Measurements from ENCODE around the gene API5.
"Not testable (repeated sequence)": the region's sequence is repeated elsewhere in the genome, so short reads cannot be mapped to it uniquely, and the experiment has no call there.

API5 gene

DNA sequence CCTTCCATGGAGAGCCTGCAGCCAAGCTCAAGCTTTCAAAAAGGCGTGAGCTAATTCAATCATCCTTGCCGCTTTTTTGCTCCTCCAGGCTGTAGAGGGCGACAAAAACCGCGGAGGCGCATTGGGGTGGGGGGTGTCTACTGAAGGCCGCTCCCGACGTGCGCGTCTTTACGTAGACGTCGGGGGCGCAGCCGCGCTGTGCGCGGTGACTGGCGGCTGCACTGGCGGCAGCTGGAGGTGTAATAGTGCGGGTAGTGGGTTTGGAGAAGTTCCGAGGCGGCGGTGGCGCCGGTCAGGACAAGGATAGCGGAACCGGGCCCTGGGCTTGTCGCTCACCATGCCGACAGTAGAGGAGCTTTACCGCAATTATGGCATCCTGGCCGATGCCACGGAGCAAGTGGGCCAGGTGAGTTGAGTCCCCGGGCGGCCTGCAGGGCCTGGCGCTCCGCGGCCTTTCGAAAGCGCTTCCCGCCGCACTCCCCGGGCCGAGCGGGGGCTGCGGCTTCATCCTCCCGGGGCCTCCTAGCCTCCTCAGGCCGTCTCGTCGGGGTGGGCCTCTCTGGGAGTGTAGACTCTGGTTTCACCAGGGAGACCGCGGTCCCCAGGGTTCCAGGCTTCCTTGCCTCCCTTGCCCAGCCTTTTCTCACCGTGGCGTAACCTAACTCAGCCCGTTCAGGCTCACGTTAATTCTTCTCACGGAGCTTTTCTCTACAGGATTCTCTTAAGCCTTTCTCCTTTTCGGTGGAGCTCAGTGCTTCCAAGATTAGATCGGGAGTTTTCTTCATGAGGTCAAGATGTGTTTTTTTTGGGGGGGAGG, at the start of gene API5:
Gene API5, plus strand, starts transcription at position 206 of the 817 bp plus-strand sequence. Its CDS starts 132 bp downstream, at position 338.
- FAIRE-seq (peak; percentile 48), DNase-seq (ENCODE audit: low spot score) (peak; percentile 87)

DNA sequence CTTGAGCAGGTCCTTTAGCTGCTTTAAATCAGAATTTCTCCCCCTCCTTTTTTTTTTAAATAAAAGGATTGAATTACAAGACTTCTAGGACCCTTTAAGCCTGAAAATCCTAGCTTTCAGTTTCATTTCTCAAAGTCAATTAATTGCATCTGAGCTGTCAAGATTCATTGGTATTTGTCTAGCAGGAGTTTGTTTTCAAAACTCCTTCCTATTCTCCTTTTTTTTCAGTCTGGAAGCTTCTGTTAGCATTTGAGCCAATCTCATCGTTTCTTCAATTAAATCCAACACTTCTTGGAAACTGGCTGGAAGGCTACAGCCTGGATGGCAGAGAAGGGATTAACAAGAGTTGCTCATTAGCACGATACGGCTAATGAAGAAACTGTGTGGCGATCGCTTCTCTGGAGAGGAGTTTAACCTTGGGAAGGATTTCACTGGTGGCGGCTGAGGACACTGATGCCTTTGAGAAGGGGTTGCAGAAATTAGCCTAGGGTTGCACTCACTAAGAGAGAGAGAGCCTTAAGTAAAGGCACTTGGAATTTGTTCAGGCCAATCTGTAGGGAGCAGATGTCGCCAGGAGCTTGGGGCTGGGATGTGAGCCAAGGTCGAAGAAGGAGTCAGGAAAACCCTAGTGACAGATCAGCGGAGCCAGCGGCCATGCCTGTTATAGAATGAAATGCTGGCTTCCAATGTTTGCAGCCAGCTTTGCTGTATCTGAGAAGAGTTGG, 43.8 kb upstream of the API5 start:
- FAIRE-seq = no peak

DNA sequence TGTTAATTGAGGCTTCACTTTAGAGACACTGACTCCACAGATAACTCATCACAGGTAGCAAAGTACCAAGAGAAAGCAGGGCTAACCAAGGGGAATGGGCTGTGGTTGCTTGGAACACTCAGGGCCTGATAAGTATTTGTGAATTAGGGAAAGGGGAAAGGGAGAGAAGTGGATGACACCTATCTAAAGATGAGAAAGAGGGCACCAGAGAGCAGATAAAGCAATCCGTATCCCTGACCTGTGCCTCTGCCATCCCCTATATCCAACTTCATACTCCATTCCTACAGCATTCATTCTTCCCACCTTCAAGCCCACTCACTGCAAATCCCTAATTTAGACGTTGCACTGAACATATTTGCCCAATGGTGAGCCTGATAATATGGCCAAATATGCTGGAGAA, 43.0 kb upstream of the API5 start:
- no peak for FAIRE-seq
- DNase-seq (ENCODE audit: low spot score) = no peak

More for the DNA sequence above, 43.8 kb upstream of the API5 start:
- no peak for DNase-seq (ENCODE audit: low spot score)

DNA sequence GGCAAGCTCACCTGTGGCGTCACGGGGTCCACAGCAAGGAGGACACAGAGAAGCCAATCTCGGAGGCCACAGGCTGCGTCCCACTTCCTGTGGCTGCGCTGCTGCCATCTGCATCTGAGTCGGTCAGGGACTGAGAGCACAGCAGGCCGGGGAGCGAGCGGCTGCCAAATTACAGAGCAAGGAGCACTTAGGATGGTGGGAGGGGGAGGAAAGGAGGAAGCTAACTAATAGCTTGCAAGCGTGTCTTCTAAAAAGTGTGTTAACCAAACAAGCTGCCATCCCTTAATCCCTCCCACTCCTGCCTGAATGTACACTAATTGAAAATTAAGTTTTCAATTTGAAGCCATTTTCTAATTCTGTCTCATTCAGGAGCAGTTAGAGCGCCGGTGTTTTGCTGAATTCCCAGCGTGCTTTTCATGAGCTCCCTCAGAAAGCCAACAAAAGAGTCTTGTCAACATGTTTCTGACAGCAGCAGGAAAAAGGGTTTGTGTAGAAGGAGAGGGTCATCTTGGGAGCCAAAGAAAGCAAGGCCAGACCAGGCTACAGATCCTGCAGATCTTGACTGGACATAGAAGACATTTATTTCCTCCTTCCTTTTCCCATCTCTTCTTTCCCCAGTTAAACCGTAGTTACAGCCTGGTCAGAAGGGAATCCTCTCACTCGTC, 42.4 kb upstream of the API5 start:
- no peak for DNase-seq (ENCODE audit: low spot score)
- FAIRE-seq = no peak

DNA sequence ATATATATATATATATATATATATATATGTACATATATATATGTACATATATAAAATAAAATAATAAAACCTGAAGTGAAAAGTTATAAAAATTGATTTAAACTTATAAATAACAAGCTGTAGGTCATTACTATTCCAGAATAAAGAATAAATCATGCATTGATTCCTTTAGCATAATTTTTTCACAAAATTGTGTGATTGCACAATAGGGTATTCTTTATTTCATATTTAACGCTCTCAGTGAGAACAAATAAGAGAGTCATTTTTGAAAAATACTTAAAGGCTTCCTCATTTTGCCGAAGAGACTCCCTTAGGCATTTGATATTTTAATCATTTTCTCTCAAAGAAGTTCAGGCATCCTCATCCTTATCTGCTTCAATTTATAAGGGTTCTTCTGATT, 41.3 kb upstream of the API5 start:
- DNase-seq (ENCODE audit: low spot score) = no peak
- no peak for FAIRE-seq

DNA sequence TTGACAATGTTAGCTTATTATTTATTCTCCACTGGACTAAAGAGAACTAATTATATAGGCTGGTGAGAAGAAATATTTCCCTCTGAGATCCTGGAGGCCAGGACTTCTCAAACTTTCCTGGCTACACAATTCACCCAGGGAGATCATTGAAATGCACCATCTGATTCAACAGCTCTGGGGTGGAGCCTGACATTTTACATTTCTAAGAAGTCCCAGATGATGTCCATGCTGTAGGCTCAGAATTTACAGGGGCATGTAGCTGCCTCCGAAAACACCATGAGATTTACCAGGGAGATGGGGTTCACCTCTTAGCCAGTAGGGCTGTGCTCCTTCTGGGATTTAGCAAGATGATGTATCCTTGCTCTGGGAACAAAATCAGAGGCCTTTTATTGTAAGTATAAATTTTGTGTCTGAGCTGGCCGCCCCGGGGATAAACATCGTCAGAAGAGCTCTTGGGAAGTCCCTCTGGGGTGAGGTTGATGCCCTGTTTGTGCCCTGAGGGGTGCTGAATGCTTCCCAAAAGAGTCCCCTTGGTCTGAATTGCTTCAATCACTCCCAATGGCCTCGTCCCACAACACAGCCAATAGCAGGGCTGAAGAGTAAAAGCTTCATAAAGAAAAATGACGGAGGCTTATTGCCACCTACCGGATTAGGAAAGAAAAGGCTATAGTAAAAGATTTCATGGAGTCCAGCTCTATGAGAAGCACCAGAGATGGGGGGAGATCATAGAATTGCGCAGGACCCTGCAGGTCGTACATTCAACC, 33.4 kb upstream of the API5 start:
- DNase-seq (ENCODE audit: low spot score) (peak; percentile 45), FAIRE-seq (no peak)

DNA sequence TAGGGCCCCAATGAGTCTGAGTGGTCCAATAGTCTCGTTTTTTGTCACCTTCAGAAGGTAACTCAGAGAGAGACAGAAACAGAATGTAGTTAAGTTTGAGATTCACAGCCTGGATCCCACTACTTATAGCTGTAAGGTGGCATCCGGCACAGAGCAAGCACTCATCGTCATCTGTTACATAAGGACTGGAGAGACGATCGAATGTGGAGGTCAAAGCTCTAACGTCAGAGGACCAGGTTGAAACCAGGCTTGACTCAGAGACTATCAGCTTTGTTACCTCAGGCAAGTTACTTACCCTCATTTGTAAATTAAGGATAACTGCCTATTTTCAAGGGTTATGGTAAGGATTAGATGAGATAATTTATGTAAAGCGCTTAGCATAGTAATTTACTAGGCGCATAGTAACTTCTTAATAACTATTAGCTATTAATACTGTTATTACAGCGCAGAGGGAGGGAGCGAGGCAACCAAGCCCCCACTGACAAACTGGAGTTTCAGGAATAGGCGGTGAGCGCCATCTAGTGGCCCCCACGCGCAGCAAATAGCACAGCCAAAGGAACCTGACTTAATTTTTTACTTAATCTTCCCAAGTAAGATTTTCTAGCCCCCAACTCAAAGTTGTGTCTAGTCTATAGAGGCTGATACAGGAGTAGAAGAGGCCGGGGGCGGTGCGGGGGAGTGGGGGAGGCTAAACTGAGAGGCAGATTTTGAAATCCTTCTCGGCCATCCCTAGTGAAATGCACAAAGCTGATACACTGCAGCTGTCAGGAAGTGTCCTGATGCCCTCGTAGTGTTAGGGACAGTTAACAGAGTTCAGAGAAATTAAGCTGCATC, 29.0 kb upstream of the API5 start:
- DNase-seq (ENCODE audit: low spot score) = peak; percentile 48
- FAIRE-seq = no peak

DNA sequence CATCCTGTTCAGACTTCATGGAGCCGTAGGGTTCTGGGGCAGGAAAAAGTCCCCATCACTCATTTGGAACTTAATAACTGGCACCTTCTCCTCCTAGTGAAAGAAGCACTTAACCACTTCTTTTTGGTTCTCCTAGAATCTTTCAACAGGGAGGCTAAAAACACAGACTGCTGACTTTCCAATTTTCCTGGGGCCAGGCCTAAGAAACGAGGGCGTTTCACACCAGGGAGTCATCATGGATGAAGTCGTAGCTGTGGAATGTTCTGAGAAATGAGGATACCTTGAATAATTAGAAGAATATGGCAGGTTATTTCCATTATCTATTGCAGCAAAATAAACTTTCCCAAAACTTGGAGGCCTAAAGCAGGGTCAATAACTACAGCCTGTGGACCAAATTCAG, 26.0 kb upstream of the API5 start:
- FAIRE-seq = no peak
- no peak for DNase-seq (ENCODE audit: low spot score)

DNA sequence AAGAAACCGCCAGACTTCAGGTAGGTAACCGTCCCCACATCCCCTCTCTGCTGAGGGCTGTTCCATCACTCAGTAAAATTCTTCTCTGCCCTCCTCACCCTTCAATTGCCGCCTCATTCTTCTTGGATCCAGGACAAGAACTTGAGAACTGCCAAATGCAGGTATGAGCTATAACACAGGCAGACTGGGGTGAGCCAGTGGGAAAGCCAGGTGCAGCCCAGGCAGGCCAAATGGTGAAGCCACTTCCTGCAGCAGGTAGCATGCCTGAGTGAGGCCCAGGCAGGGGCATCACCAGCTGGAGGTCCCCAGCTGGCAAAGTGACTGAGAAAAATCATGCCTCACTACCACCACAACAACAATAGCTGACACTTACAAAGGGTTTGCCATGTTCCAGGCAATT, 22.4 kb upstream of the API5 start:
- FAIRE-seq (no peak), DNase-seq (ENCODE audit: low spot score) (no peak)

DNA sequence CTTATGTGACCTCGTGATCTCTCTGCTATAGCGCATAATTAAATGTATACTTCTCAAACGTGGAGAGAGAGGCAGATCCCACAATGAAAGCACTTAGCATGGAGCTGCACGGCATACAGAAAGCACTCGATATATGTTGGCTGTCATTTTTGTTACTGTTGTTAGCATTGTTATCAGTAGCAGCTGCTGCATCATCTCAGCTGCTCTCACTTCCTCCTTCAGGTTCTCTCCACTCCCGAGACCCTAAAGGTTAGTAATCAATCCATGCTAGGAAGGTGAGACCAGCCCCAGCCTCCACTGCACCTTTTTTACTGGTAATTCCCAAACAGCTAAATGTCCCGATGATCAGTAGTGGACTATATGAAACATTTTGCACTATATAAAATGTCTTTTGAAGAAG, 13.4 kb upstream of the API5 start:
- FAIRE-seq = no peak

DNA sequence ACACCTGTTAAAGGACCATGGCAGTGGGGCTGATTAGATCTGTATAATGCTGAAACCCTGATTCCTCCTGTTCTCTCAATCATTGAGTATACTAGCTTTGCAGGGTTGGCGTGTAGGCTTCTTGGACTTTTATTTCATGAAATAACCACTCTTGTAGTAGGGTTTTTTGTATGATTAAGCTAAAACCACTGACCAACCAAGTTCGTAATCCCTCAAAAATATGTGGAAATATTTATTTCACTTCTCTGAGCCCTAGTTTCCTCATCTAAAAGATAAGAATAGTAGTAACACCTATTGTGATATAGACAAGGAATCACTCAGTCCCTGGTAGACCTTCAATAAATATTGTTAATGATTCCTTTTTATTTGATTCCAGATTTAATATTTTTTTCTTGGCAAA, 4.2 kb downstream of the API5 start:
- DNase-seq (ENCODE audit: low spot score) (no peak), FAIRE-seq (no peak)

More for the DNA sequence above, 13.4 kb upstream of the API5 start:
- DNase-seq (ENCODE audit: low spot score) = no peak

DNA sequence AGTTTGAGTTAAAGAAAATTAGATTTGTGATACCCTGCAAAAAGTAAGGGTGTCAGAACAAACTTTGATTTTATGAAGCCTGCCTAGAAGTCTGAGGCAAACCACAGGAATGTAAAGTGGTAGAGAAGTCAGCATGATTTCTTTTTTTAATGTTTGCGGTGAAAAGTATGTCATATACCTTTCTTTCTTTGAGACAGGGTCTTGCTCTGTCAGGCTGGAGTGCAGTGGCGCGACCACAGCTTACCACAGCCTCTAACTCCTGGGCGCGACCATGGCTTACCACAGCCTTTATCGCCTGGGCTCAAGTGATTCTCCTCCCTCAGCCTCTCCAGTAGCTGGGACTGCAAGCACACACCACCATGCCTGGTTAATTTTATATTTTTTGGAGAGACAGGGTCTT, 4.7 kb downstream of the API5 start:
- no peak for DNase-seq (ENCODE audit: low spot score)

DNA sequence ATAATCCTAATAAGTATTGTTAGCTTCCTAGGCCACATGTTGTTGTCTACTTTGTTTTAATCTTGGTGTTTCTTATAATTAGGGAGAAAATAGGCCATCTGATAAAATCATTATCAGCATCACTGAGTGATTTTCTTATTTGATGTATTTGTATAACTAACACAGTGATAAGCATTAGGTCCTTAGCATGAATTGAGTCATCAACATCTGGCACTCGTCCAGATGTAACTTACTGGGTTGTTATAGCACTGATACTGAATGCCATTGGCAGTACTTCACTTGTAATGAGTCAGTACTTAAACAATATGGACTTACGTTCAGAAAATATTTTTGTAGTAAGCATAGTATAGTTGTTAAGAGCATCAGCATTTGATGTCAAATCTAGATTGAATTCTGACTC, 16.2 kb downstream of the API5 start:
- FAIRE-seq (peak; percentile 48), DNase-seq (ENCODE audit: low spot score) (peak; percentile 18)

More for the DNA sequence above, 4.7 kb downstream of the API5 start:
- no peak for FAIRE-seq

DNA sequence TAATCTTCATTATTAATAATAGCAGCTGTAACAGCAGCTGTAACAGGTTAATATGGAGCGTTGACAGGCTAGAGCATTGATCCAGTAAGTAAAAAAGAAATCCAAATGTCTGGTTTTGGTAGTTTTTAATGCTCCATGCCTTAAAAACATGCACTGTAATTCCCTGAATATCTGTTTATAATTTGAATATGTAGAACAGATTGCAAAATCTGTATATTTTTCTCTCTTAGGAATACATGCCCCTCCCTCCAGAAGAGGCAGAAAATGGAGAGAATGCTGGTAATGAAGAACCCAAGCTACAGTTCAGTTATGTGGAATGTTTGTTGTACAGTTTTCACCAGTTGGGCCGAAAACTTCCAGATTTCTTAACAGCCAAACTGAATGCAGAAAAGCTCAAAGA, 16.7 kb downstream of the API5 start:
- DNase-seq (ENCODE audit: low spot score) (no peak), FAIRE-seq (no peak)

DNA sequence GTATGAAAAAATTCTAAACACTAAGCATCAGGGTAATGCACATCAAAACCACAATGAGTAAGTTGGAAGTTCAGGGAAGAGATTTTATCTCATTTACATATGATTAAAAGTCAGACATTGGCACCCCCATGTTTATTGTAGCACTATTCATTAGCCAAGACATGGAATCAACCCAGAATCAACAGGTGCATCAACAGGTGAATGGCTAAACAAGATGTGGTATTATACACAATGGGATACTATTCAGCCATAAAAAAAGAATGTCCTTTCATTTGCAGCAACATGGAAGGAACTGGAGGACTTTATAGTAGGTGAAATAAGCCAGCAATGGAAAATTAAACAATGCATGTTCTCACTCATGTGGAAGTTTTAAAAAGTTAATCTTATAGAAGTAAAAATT, 29.4 kb downstream of the API5 start:
- FAIRE-seq = no peak
- DNase-seq (ENCODE audit: low spot score) = no peak

DNA sequence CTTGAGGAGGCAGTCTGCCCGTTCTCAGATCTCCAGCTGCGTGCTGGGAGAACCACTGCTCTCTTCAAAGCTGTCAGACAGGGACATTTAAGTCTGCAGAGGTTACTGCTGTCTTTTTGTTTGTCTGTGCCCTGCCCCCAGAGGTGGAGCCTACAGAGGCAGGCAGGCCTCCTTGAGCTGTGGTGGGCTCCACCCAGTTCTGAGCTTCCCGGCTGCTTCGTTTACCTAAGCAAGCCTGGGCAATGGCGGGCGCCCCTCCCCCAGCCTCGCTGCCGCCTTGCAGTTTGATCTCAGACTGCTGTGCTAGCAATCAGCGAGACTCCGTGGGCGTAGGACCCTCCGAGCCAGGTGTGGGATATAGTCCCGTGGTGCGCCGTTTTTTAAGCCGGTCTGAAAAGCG, 39.6 kb downstream of the API5 start:
- DNase-seq (ENCODE audit: low spot score); FAIRE-seq: not testable (repeated sequence)

DNA sequence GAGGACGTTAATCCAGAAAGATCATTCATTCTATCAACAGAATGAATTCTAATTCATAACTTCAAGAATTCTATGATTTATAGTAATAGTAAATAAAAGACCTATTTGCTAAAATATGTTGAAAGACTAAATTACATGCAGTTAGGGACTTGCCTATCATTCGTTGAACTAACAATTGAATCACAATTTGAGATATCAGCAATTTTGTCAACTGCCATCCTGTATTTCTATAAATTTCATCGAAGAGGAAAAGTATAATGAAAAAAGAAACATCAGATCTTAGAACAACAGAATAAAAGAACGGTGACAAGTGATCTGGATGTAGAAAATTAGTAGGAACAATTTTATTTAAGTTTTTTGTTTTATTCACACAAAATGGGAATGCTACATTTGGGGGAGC, 42.5 kb downstream of the API5 start:
- FAIRE-seq (no peak), DNase-seq (ENCODE audit: low spot score) (no peak)

DNA sequence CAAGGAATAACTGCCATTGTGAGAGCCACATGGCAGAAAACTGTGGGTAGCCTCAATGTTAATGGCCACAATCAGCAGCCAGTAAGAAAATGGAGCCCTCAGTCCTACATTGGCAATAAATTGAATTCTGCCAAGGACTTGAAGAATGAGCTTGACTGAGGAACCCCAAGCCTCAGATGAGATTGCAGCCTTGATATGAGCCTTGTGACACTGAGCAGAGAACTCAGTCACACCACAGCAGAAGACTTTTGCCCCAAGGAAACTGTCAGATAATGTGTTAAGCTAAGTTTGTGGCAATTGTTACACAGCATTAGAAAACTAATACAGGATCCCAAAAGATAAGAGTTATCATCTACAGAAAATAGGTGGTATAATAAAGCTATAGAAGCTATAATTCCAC, 44.5 kb downstream of the API5 start:
- FAIRE-seq (no peak), DNase-seq (ENCODE audit: low spot score) (no peak)

DNA sequence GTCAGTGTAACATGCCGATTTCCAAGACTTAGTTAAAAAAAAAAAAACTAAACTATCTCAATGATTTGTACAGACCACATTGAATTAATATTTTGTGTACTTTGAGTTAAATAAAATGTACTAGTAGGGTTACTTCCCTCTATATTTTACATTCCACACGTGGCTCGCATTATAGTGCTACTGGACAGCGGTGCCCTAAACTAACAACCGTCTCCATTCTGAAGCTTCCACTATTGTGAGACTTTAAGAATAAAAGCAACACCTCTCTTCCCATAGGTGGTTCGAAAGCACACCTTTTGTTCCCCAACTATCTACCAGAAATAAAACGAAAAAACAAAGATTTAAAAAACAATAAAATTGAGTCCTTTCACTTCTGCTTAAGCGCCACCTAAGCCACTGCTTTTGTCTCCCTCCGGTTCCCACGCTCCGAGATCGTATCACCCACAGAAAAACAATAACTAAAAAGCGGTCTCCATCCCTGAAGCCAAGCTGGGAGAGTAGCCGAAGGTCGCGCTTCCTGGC, 46.5 kb downstream of the API5 start:
- FAIRE-seq = no peak
- DNase-seq (ENCODE audit: low spot score) = no peak

DNA sequence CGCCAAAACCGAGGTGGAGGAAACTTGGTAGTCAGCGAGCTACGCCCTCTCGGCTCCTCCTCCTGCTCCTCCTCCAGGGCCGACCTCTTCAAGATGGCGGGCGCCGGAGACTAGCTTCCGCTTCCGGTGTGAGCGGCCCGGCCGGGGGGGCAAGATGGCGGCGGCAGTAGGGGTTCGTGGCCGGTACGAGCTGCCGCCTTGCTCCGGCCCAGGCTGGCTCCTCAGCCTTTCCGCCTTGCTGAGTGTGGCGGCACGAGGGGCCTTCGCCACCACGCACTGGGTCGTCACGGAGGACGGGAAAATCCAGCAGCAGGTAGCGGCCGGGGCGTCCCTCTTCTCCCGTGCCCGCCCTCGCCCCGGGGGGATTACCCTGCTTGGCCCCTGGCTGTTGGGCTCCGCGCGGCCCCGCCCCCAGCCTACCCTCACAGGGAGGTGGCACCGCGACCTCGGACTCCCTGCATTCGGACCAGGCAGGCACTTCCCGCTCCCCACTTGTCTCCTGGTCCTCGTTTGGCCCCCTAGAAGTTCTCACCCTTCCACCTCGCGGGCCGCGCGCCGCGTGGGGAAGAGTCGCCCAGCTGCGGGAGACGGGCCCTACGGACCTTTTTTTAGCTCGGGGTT, 47.1 kb downstream of the API5 start, which contains the start of gene TTC17:
Gene TTC17, plus strand, starts transcription at position 120 of the 621 bp plus-strand sequence. Its CDS starts 35 bp downstream, at position 155.
- FAIRE-seq = no peak

More for the DNA sequence above, 47.1 kb downstream of the API5 start, which contains the start of gene TTC17:
- peak; percentile 95 for DNase-seq (ENCODE audit: low spot score)

Measured in urothelium cell line (cell line).